ENCODE measurements around the gene GRK4.
"Not testable (repeated sequence)": the region's sequence is repeated elsewhere in the genome, so short reads cannot be mapped to it uniquely, and the experiment has no call there.

GRK4 gene

GRCh38 chr4:2942532-2943363 is 20.6 kb upstream of the GRK4 start:
- no peak for DNase-seq

- no peak for DNase-seq
Measured at GRCh38 chr4:2943364-2944090, 19.8 kb upstream of the GRK4 start.

GRCh38 chr4:2944091-2944482 is 19.3 kb upstream of the GRK4 start:
- no peak for DNase-seq

GRCh38 chr4:2944586-2945526 is 18.5 kb upstream of the GRK4 start:
- DNase-seq: no peak

- not testable (repeated sequence) for DNase-seq
Measured at GRCh38 chr4:2945619-2946604, 17.5 kb upstream of the GRK4 start.

GRCh38 chr4:2946812-2947600 is 16.4 kb upstream of the GRK4 start:
- no peak for DNase-seq

GRCh38 chr4:2947926-2948325 is 15.4 kb upstream of the GRK4 start:
- DNase-seq: no peak

GRCh38 chr4:2948895-2949781 is 14.2 kb upstream of the GRK4 start:
- no peak for DNase-seq

- DNase-seq: no peak
Measured at GRCh38 chr4:2949782-2950125, 13.6 kb upstream of the GRK4 start.

GRCh38 chr4:2950221-2950989 is 13.0 kb upstream of the GRK4 start:
- DNase-seq: no peak

GRCh38 chr4:2953496-2953895 is 9.9 kb upstream of the GRK4 start:
- no peak for DNase-seq

- DNase-seq: no peak
Measured at GRCh38 chr4:2954358-2955185, 8.8 kb upstream of the GRK4 start.

GRCh38 chr4:2955186-2956044 is 8.0 kb upstream of the GRK4 start:
- not testable (repeated sequence) for DNase-seq

GRCh38 chr4:2958446-2958845 is 4.9 kb upstream of the GRK4 start:
- DNase-seq: no peak

GRCh38 chr4:2960450-2960849 is 2.9 kb upstream of the GRK4 start:
- not testable (repeated sequence) for DNase-seq

- DNase-seq: no peak
Measured at GRCh38 chr4:2961421-2961810, 2.0 kb upstream of the GRK4 start.

GRCh38 chr4:2961811-2962441 is 1.4 kb upstream of the GRK4 start:
- no peak for DNase-seq
